Transverse colon (tissue), 4 donors: ENCODE results near the gene ACTR8. TPM values are rescaled to one million over a fixed set of nuclear protein-coding genes. Genes with fewer than 3 reads are reported as not detected.

Experiments used
- DNase-seq: peaks from one replicate; pipeline ENCODE4 v3.0.0-alpha.2; 2019
- H3K27ac ChIP-seq, 4 donors: fragments of 200-600 bp; sonication (generic); 2 replicates each; pipeline ENCODE4 v1.5.1; 2016 to 2018; ENCODE audit warnings: inconsistent platforms in 4 of 4
- H3K27me3 ChIP-seq: fragments of 200-600 bp; sonication (generic); 2 replicates; pipeline ENCODE4 v1.5.1; 2017; ENCODE audit warnings: inconsistent platforms
- H3K36me3 ChIP-seq, 4 donors: fragments of 200-600 bp; sonication (generic); 2 replicates each; pipeline ENCODE4 v1.5.1; 2017 to 2019; ENCODE audit warnings: inconsistent platforms in 4 of 4
- H3K4me1 ChIP-seq, 4 donors: fragments of 200-600 bp; sonication (generic); 2 replicates each; pipeline ENCODE4 v1.5.1; 2017 to 2020; ENCODE audit warnings: inconsistent platforms in 4 of 4
- H3K4me3 ChIP-seq, 4 donors: fragments of 200-600 bp; sonication (generic); 1 replicate in 1 of 4; 2 replicates in 3 of 4; pipeline versions ENCODE4 v1.5.1 to v1.6.1; 2017 to 2019; ENCODE audit warnings: inconsistent platforms in 4 of 4
- H3K9me3 ChIP-seq, 2 donors: fragments of 200-600 bp; sonication (generic); 2 replicates each; pipeline ENCODE4 v1.5.1; 2017 to 2019; ENCODE audit warnings: inconsistent platforms in 2 of 2
- CTCF ChIP-seq, 5 experiments: fragments of 200-600 bp in 3 of 5; fragments of 450-650 bp in 2 of 5; sonication (generic) in 3 of 5; IDR thresholded peaks; 1 replicate in 2 of 5; 2 replicates in 3 of 5; pipeline ENCODE4 v1.5.1; 2016 to 2017; ENCODE audit warnings: antibody characterized with exemption in 5 of 5, inconsistent platforms in 3 of 5, mild to moderate bottlenecking in 2 of 5, moderate library complexity in 1 of 5
- EP300 ChIP-seq: sonication (generic); formaldehyde crosslinking; IDR thresholded peaks from one replicate; pipeline ENCODE4 v1.6.1; 2017; ENCODE audit warnings: antibody characterized with exemption, low read depth
- POLR2A ChIP-seq: fragments of 450-650 bp; IDR thresholded peaks from one replicate; pipeline ENCODE4 v1.6.1; 2016; ENCODE audit warnings: antibody characterized with exemption, mild to moderate bottlenecking, moderate library complexity
- POLR2AphosphoS5 ChIP-seq, 3 donors: sonication (generic); formaldehyde crosslinking; IDR thresholded peaks; one replicate each; pipeline ENCODE4 v1.6.1; 2016; ENCODE audit warnings: antibody characterized with exemption in 3 of 3
- whole genome bisulfite sequencing, 2 donors: methylation state at CpG; one replicate each; pipeline ENCODE4 v1.1.5; 2018; ENCODE audit warnings: low coverage in 1 of 2; 5-methylcytosine and 5-hydroxymethylcytosine counted together
- in situ Hi-C, 4 donors: fragments of 200-750 bp; cut with MboI; loops; one replicate each; pipeline versions ENCODE4 v1.15.0 to v1.15.1; 2017; ENCODE audit warnings: low sequenced_read_pairs in 3 of 4, low pct_ligation_motif_present in 1 of 4, low pct_unique_long_range_greater_than_20kb in 1 of 4
- intact Hi-C: fragments of 100-400 bp; cut with DNase I; formaldehyde crosslinking; loops from one replicate; pipeline ENCODE4 v1.15.1; 2023; ENCODE audit warnings: low total_unique reads
- total RNA-seq, 4 donors: library from RNA; depleted of rRNA; stranded (reverse); fragments of >200 nt; gene quantifications; one replicate each; pipeline ENCODE4 v1.1.0, GENCODE V29; 2016

ACTR8 gene
- total RNA-seq, 4 donors from 2014 or later = 23.2 to 31.8 (median 28.7) TPM

- no peaks in the 10 kb centered on the region for H3K36me3 ChIP-seq
- WGBS, 2 donors = 0% methylated on average over 28 of the region's 34 CpGs; no CpG with 5 or more reads in 1 of the 2 donors
- H3K27ac ChIP-seq = peak overlapping the region; percentile 80 to 91 (median 86)
- in situ Hi-C loops = no loop called here
- H3K4me3 ChIP-seq = peak overlapping the region; percentile 54 to 80 (median 72)
- intact Hi-C loops = no loop called here
- TF ChIP-seq POLR2A (no peak), CTCF (IDR thresholded peaks at IDR 0.05) (no peak), EP300 (no peak), POLR2AphosphoS5 (IDR thresholded peaks at IDR 0.05) (no peak)
- no peaks in the 10 kb centered on the region for H3K9me3 ChIP-seq
- peaks cover 31% of the 10 kb centered on the region for H3K27me3 ChIP-seq
- H3K4me1 ChIP-seq = peaks cover 4 to 49% (median 43%) of the 10 kb centered on the region in 4 donors
- no peak for DNase-seq
These were observed 36.1 kb downstream of the ACTR8 start for GRCh38 chr3:53845881-53846133.

DNA sequence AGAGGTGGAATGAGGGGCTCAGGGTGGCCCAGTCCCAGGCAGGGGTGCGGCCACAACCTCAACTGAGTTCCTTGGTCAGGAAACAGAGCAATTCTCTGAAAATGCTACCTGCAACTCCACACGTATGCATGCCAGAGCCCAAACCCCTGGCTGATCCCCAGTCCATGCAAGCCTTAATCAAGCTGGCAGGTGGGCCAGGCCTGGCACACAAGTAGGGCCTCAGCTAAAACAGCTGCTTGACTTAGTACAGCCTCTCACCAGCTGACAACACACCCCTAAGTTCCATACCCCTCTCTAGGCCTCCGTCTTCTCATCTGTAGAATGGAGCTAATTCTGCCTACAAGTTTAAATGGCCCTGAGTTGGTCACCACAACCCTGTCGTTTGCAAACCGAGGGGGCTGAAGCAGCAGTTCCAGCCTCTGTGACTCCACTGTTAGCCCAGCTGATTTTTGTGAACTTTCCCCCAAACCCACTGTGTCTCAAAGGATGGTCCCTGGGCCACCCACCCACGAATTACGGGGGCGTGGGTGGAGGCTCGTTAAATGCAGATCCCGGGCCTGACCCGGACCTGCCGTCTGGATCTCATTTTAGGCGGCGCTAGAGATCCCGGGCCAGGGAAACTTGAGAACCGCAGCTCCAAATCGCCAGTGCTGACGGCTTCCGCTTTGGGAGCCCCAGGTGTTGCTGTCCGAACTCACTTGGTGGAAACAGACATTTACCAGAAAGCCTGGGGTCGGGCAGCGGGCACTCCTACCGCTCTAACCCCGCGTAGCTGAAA, 36.7 kb downstream of the ACTR8 start:
- no peak for TF ChIP-seq POLR2A
- peak in 3 of 5 experiments; percentile 9 to 30 (median 29) for TF ChIP-seq CTCF (IDR thresholded peaks at IDR 0.05)
- peak; percentile 59 for DNase-seq
- Histone ChIP-seq H3K27me3 (peaks cover 31% of the 10 kb centered on the region), H3K4me3 (peak overlapping the region; percentile 54 to 80 (median 72)), H3K36me3 (no peaks in the 10 kb centered on the region), H3K4me1 (peaks cover 4 to 49% (median 43%) of the 10 kb centered on the region in 4 donors), H3K9me3 (no peaks in the 10 kb centered on the region), H3K27ac (peak overlapping the region; percentile 80 to 91 (median 86))
- in situ Hi-C loops (no loop called here), intact Hi-C loops (no loop called here)
- 19% methylated on average over 20 of the region's 25 CpGs; no CpG with 5 or more reads in 1 of the 2 donors for WGBS, 2 donors

- TF ChIP-seq POLR2AphosphoS5 (IDR thresholded peaks at IDR 0.05) (no peak), CTCF (IDR thresholded peaks at IDR 0.05) (no peak), EP300 (no peak), POLR2A (no peak)
- Histone ChIP-seq H3K27ac (peak overlapping the region; percentile 80 to 91 (median 86)), H3K36me3 (no peaks in the 10 kb centered on the region), H3K27me3 (peaks cover 31% of the 10 kb centered on the region), H3K4me3 (peak overlapping the region in 2 of 4 donors; percentile 80), H3K4me1 (peaks cover 4 to 49% (median 43%) of the 10 kb centered on the region in 4 donors), H3K9me3 (no peaks in the 10 kb centered on the region)
- intact Hi-C loops (no loop called here), in situ Hi-C loops (no loop called here)
- DNase-seq = peak; percentile 47
- 74% methylated on average over 9 of the region's 9 CpGs; no CpG with 5 or more reads in 1 of the 2 donors for WGBS, 2 donors
These were observed 37.5 kb downstream of the ACTR8 start for GRCh38 chr3:53844262-53845102.
